HepG2 (cell line): ENCODE results near the gene YIF1A. TPM values are rescaled to one million over a fixed set of nuclear protein-coding genes. Genes with fewer than 3 reads are reported as not detected.

Source experiments
- AGO1 ChIP-seq: fragments of 200-400 bp; formaldehyde crosslinking; IDR thresholded peaks from 2 replicates; pipeline ENCODE4 v1.6.1; 2017; ENCODE audit warnings: mild to moderate bottlenecking, low read depth, low read length, moderate library complexity; ENCODE audit not compliant: poor library complexity, severe bottlenecking
- CBX1 ChIP-seq: IDR thresholded peaks from one replicate; pipeline ENCODE4 v1.6.1; 2016; ENCODE audit warnings: antibody characterized with exemption, low read depth
- CBX5 ChIP-seq: sonication (generic); formaldehyde crosslinking; IDR thresholded peaks from 2 replicates; pipeline ENCODE4 v1.4.0; 2020; ENCODE audit warnings: missing genetic modification reagents, borderline replicate concordance
- GATAD1 ChIP-seq: IDR thresholded peaks from 2 replicates; pipeline ENCODE4 v1.6.1; 2016; ENCODE audit warnings: missing genetic modification reagents, missing compliant biosample characterization
- GLI4 ChIP-seq: sonication (generic); formaldehyde crosslinking; IDR thresholded peaks from 2 replicates; pipeline ENCODE4 v1.5.1; 2020; ENCODE audit warnings: missing genetic modification reagents, mild to moderate bottlenecking, moderate library complexity, borderline replicate concordance
- JARID2 ChIP-seq: sonication (generic); formaldehyde crosslinking; IDR thresholded peaks from 2 replicates; pipeline ENCODE4 v1.8.1; 2023; ENCODE audit warnings: missing genetic modification reagents, inconsistent platforms; ENCODE audit not compliant: insufficient replicate concordance
- MEF2D ChIP-seq: sonication (generic); formaldehyde crosslinking; IDR thresholded peaks from 2 replicates; pipeline ENCODE4 v1.5.1; 2020; ENCODE audit warnings: mild to moderate bottlenecking, missing genetic modification reagents
- NCOA1 ChIP-seq: sonication (generic); formaldehyde crosslinking; IDR thresholded peaks from 2 replicates; pipeline ENCODE4 v1.9.0; 2021; ENCODE audit warnings: missing genetic modification reagents
- TAF1 ChIP-seq: sonication (generic); formaldehyde crosslinking; IDR thresholded peaks from 2 replicates; pipeline ENCODE4 v1.4.0; 2020; ENCODE audit warnings: missing genetic modification reagents
- TEAD2 ChIP-seq: sonication (generic); formaldehyde crosslinking; IDR thresholded peaks from 2 replicates; pipeline ENCODE4 v1.9.0; 2021; ENCODE audit warnings: missing genetic modification reagents
- ZNF17 ChIP-seq: sonication (generic); formaldehyde crosslinking; IDR thresholded peaks from 2 replicates; pipeline ENCODE4 v1.5.0; 2020; ENCODE audit warnings: mild to moderate bottlenecking, missing genetic modification reagents
- ZNF329 ChIP-seq: sonication (generic); formaldehyde crosslinking; IDR thresholded peaks from 2 replicates; pipeline ENCODE4 v1.9.0; 2021; ENCODE audit warnings: low read depth, mild to moderate bottlenecking, missing genetic modification reagents
- ZNF589 ChIP-seq: sonication (generic); formaldehyde crosslinking; conservative IDR thresholded peaks from 2 replicates; pipeline ENCODE4 v1.8.0; 2022; ENCODE audit warnings: mild to moderate bottlenecking, moderate library complexity, missing genetic modification reagents
- ZNF839 ChIP-seq: sonication (generic); formaldehyde crosslinking; IDR thresholded peaks from 2 replicates; pipeline ENCODE4 v1.4.0; 2020; ENCODE audit warnings: missing genetic modification reagents, mild to moderate bottlenecking, borderline replicate concordance
- ZSCAN21 ChIP-seq: sonication (generic); formaldehyde crosslinking; IDR thresholded peaks from 2 replicates; pipeline ENCODE4 v1.8.0; 2022; ENCODE audit warnings: mild to moderate bottlenecking, missing genetic modification reagents, moderate library complexity, borderline replicate concordance
- polyA plus RNA-seq, 8 experiments: library from polyadenylated mRNA; depleted of rRNA in 3 of 8; stranded (reverse) in 7 of 8; unstranded in 1 of 8; fragments of >200 nt; fragmentation: Illumina TruSeq in 4 of 8; extraction: Trizol in 4 of 8; gene quantifications; 2 replicates each; pipeline versions ENCODE4 v1.2.1 to v1.2.3, GENCODE V29; 2011 to 2016; ENCODE audit warnings: low read depth in 4 of 8, missing spikeins in 1 of 8, mixed read lengths in 1 of 8; ENCODE audit not compliant: insufficient read depth in 1 of 8
- total RNA-seq, 5 experiments: library from RNA; depleted of rRNA; stranded (reverse); fragments of >200 nt; fragmentation: Illumina TruSeq; extraction: Trizol; gene quantifications; 2 replicates each; pipeline ENCODE4 v1.2.3, GENCODE V29; 2016; ENCODE audit warnings: low read depth in 1 of 5
- TF ChIP-seq, protein P1 (sequence below): sonication (generic); formaldehyde crosslinking; IDR thresholded peaks from 2 replicates; pipeline ENCODE4 v1.4.0; 2020; ENCODE audit warnings: missing genetic modification reagents
- TF ChIP-seq, protein P2 (sequence below): sonication (generic); formaldehyde crosslinking; IDR thresholded peaks from 2 replicates; pipeline ENCODE4 v1.5.1; 2020; ENCODE audit warnings: mild to moderate bottlenecking, missing genetic modification reagents, borderline replicate concordance
- TF ChIP-seq, protein P3 (sequence below): sonication (generic); formaldehyde crosslinking; conservative IDR thresholded peaks from 2 replicates; pipeline ENCODE4 v1.8.0; 2022; ENCODE audit warnings: mild to moderate bottlenecking, moderate library complexity, missing genetic modification reagents
- TF ChIP-seq, protein P4 (sequence below): sonication (generic); formaldehyde crosslinking; IDR thresholded peaks from 2 replicates; pipeline ENCODE4 v1.4.0; 2020; ENCODE audit warnings: missing genetic modification reagents

The YIF1A gene
- total and polyA plus RNA-seq, 2 of the 13 experiments (the other 11 are each of a cell fraction or from before 2014, with no cell fraction given), result 133 to 145 TPM

DNA sequence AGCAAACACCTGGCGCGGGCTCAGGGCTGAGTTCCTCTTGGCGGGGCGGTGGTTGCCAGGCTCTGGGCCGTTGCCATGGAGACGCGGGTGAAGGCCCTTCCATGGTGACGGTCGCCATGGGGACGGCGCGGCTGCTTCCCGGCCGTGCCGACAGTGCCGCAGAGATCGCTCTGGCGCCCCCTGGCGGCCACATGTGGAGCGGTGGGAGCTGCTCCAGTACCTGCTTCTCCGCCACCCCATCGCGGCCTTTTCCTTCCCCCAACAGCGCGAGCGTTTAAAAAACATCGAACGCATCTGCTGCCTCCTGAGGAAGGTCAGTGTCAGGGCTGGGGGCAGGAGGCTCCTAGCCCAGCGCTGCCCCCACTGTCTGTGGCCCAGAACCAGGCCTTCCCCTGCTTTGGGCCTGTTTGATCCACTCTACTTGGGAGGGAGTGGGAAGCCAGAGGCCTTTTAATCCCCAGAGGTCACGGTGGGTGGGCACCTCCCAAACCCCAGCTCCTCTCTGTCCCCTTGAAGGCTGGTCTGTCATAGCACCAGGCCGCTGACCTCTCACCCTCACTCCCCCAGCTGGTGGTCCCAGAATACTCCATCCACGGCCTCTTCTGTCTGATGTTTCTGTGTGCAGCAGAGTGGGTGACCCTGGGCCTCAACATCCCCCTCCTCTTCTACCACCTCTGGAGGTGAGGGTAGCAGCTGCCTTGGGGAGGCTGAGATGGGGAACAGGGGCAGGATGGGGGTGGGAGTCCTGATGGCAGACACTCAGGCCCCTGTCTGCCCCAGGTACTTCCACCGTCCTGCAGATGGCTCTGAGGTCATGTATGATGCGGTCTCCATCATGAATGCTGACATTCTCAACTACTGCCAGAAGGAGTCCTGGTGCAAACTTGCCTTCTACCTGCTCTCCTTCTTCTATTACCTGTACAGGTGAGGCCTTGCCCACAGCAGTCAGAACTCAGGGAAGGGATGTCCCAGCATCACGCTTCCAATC, 6.2 kb downstream of the YIF1A start (continued):
- TF ChIP-seq, protein P1, sequence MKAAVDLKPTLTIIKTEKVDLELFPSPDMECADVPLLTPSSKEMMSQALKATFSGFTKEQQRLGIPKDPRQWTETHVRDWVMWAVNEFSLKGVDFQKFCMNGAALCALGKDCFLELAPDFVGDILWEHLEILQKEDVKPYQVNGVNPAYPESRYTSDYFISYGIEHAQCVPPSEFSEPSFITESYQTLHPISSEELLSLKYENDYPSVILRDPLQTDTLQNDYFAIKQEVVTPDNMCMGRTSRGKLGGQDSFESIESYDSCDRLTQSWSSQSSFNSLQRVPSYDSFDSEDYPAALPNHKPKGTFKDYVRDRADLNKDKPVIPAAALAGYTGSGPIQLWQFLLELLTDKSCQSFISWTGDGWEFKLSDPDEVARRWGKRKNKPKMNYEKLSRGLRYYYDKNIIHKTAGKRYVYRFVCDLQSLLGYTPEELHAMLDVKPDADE (CRISPR knock-in tag), result no peak
- TF ChIP-seq, protein P2, sequence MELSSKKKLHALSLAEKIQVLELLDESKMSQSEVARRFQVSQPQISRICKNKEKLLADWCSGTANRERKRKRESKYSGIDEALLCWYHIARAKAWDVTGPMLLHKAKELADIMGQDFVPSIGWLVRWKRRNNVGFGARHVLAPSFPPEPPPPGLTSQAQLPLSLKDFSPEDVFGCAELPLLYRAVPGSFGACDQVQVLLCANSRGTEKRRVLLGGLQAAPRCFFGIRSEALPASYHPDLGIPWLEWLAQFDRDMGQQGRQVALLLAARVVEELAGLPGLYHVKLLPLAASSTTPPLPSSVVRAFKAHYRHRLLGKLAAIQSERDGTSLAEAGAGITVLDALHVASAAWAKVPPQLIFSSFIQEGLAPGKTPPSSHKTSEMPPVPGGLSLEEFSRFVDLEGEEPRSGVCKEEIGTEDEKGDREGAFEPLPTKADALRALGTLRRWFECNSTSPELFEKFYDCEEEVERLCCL, result no peak
- TF ChIP-seq TEAD2 (CRISPR knock-in tag), result no peak
- TF ChIP-seq, protein P3, sequence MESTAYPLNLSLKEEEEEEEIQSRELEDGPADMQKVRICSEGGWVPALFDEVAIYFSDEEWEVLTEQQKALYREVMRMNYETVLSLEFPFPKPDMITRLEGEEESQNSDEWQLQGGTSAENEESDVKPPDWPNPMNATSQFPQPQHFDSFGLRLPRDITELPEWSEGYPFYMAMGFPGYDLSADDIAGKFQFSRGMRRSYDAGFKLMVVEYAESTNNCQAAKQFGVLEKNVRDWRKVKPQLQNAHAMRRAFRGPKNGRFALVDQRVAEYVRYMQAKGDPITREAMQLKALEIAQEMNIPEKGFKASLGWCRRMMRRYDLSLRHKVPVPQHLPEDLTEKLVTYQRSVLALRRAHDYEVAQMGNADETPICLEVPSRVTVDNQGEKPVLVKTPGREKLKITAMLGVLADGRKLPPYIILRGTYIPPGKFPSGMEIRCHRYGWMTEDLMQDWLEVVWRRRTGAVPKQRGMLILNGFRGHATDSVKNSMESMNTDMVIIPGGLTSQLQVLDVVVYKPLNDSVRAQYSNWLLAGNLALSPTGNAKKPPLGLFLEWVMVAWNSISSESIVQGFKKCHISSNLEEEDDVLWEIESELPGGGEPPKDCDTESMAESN (CRISPR knock-in tag), result peak; percentile 73; the same call in 1 of the 2 replicates
- TF ChIP-seq ZNF839, result no peak
- TF ChIP-seq ZNF589, result no peak
- TF ChIP-seq, protein P4, sequence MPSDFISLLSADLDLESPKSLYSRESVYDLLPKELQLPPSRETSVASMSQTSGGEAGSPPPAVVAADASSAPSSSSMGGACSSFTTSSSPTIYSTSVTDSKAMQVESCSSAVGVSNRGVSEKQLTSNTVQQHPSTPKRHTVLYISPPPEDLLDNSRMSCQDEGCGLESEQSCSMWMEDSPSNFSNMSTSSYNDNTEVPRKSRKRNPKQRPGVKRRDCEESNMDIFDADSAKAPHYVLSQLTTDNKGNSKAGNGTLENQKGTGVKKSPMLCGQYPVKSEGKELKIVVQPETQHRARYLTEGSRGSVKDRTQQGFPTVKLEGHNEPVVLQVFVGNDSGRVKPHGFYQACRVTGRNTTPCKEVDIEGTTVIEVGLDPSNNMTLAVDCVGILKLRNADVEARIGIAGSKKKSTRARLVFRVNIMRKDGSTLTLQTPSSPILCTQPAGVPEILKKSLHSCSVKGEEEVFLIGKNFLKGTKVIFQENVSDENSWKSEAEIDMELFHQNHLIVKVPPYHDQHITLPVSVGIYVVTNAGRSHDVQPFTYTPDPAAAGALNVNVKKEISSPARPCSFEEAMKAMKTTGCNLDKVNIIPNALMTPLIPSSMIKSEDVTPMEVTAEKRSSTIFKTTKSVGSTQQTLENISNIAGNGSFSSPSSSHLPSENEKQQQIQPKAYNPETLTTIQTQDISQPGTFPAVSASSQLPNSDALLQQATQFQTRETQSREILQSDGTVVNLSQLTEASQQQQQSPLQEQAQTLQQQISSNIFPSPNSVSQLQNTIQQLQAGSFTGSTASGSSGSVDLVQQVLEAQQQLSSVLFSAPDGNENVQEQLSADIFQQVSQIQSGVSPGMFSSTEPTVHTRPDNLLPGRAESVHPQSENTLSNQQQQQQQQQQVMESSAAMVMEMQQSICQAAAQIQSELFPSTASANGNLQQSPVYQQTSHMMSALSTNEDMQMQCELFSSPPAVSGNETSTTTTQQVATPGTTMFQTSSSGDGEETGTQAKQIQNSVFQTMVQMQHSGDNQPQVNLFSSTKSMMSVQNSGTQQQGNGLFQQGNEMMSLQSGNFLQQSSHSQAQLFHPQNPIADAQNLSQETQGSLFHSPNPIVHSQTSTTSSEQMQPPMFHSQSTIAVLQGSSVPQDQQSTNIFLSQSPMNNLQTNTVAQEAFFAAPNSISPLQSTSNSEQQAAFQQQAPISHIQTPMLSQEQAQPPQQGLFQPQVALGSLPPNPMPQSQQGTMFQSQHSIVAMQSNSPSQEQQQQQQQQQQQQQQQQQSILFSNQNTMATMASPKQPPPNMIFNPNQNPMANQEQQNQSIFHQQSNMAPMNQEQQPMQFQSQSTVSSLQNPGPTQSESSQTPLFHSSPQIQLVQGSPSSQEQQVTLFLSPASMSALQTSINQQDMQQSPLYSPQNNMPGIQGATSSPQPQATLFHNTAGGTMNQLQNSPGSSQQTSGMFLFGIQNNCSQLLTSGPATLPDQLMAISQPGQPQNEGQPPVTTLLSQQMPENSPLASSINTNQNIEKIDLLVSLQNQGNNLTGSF, result no peak
- peak; percentile 48 for TF ChIP-seq MEF2D (CRISPR knock-in tag)
- no peak for TF ChIP-seq ZNF329 (CRISPR knock-in tag)
- TF ChIP-seq ZNF17, result no peak
- TF ChIP-seq TAF1 (CRISPR knock-in tag), result no peak
- 0 out of 2 replicates have a peak, but pooled peaks have one; percentile 53 for TF ChIP-seq GATAD1 (CRISPR knock-in tag)
- no peak for TF ChIP-seq NCOA1
- no peak for TF ChIP-seq CBX1
- 0 out of 2 replicates have a peak, but pooled peaks have one; percentile 32 for TF ChIP-seq CBX5 (CRISPR knock-in tag)
- no peak for TF ChIP-seq JARID2 (CRISPR knock-in tag)
- TF ChIP-seq ZSCAN21 (CRISPR knock-in tag), result peak; percentile 90
- no peak for TF ChIP-seq GLI4
- peak; percentile 95 for TF ChIP-seq AGO1
